Neural progenitor cell (in vitro differentiated cells): ENCODE data around the gene SLC51A. TPM values are rescaled to one million over a fixed set of nuclear protein-coding genes. Genes with fewer than 3 reads are reported as not detected.
A peak's percentile ranks its signal among the peaks of the same experiment; 100 is the strongest.

Source experiments
- DNase-seq: peaks from one replicate; pipeline ENCODE4 v3.0.0-alpha.2; 2016; ENCODE audit warnings: low spot score
- H2AFZ ChIP-seq: fragments of 200-600 bp; sonication (generic); replicated peaks from 2 replicates; pipeline ENCODE4 v1.6.1; 2016; ENCODE audit warnings: antibody characterized with exemption
- H3F3A ChIP-seq: fragments of 200-600 bp; sonication (generic); 2 replicates; pipeline ENCODE4 v1.6.1; 2016; ENCODE audit warnings: antibody characterized with exemption, low read depth
- H3K27ac ChIP-seq: fragments of 200-600 bp; sonication (generic); 2 replicates; pipeline ENCODE4 v1.5.1; 2016; ENCODE audit warnings: mild to moderate bottlenecking
- H3K27me3 ChIP-seq: fragments of 200-600 bp; sonication (generic); 2 replicates; pipeline ENCODE4 v1.6.1; 2016; ENCODE audit warnings: mild to moderate bottlenecking, moderate library complexity
- H3K36me3 ChIP-seq: fragments of 200-600 bp; sonication (generic); 2 replicates; pipeline ENCODE4 v1.5.1; 2016
- H3K4me1 ChIP-seq: fragments of 200-600 bp; sonication (generic); 2 replicates; pipeline ENCODE4 v1.6.1; 2016; ENCODE audit warnings: mixed run types
- H3K4me2 ChIP-seq: fragments of 200-600 bp; sonication (generic); 2 replicates; pipeline ENCODE4 v1.6.1; 2016
- H3K4me3 ChIP-seq: fragments of 200-600 bp; sonication (generic); 2 replicates; pipeline ENCODE4 v1.5.1; 2016
- H3K79me2 ChIP-seq: fragments of 200-600 bp; sonication (generic); 2 replicates; pipeline ENCODE4 v1.6.1; 2016; ENCODE audit warnings: low read depth
- H3K9ac ChIP-seq: fragments of 200-600 bp; sonication (generic); 2 replicates; pipeline ENCODE4 v1.6.1; 2016
- H3K9me3 ChIP-seq: fragments of 200-600 bp; sonication (generic); 2 replicates; pipeline ENCODE4 v1.5.1; 2016; ENCODE audit warnings: low read depth
- H4K20me1 ChIP-seq: fragments of 200-600 bp; sonication (generic); 2 replicates; pipeline ENCODE4 v1.6.1; 2016; ENCODE audit warnings: low read depth
- H3K27ac Mint-ChIP-seq: 3 replicates; pipeline ENCODE4 v1.8.0; 2021; ENCODE audit warnings: mixed read lengths
- H3K27me3 Mint-ChIP-seq: 2 replicates; pipeline ENCODE4 v1.8.0; 2022; ENCODE audit warnings: low read depth, mild to moderate bottlenecking, inconsistent platforms, moderate library complexity, mixed read lengths; ENCODE audit not compliant: insufficient read depth
- H3K36me3 Mint-ChIP-seq: 3 replicates; pipeline ENCODE4 v1.8.0; 2021; ENCODE audit warnings: mixed read lengths
- H3K4me1 Mint-ChIP-seq: 3 replicates; pipeline ENCODE4 v1.8.0; 2021; ENCODE audit warnings: mixed read lengths
- H3K4me3 Mint-ChIP-seq: 3 replicates; pipeline ENCODE4 v1.8.0; 2021; ENCODE audit warnings: mild to moderate bottlenecking, moderate library complexity, mixed read lengths
- H3K9me3 Mint-ChIP-seq: 3 replicates; pipeline ENCODE4 v1.8.0; 2020; ENCODE audit warnings: mixed read lengths
- EZH2 ChIP-seq: fragments of 200-600 bp; sonication (generic); IDR thresholded peaks from 2 replicates; pipeline ENCODE4 v1.6.1; 2017; ENCODE audit warnings: antibody characterized with exemption, mild to moderate bottlenecking, moderate library complexity
- EZH2phosphoT487 ChIP-seq: fragments of 200-600 bp; sonication (generic); IDR thresholded peaks from 2 replicates; pipeline ENCODE4 v1.6.1; 2017; ENCODE audit warnings: antibody characterized with exemption
- total RNA-seq: library from RNA; depleted of rRNA; stranded (reverse); fragments of >200 nt; gene quantifications from 2 replicates; pipeline ENCODE4 v1.2.3, GENCODE V29; 2015; ENCODE audit warnings: low replicate concordance
- TF ChIP-seq, protein P1 (sequence below): fragments of 200-600 bp; sonication (generic); IDR thresholded peaks from 2 replicates; pipeline ENCODE4 v1.5.1; 2017; ENCODE audit warnings: antibody characterized with exemption, mild to moderate bottlenecking

SLC51A gene
- total RNA-seq, 1 donor from 2014 or later, result not detected

DNA sequence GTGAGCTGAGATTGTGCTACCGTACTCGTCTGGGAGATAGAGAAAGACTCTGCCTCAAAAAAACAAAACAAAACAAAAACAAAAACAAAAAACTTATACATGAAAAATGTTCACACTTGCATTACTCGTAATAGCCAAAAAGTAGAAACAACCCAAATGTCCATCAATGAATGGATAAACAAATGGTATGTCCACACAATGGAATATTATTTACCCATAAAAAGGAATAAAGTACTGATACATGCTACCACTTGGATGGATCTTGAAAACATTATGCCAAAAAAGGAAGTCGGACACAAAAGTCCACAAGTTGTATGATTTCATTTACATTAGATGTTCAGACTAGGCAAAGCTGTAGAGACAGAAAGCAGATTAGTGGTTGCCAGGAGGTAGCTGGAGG lies 44.5 kb downstream of the SLC51A start:
- no peaks in the 10 kb centered on the region for H4K20me1 ChIP-seq
- DNase-seq, result no peak
- peaks cover 10% of the 10 kb centered on the region for H3F3A ChIP-seq
- H3K27ac ChIP-seq, result no peak overlapping the region
- Mint-ChIP-seq H3K27me3 (no peaks in the 10 kb centered on the region), H3K4me1 (peaks cover 8% of the 10 kb centered on the region), H3K9me3 (peaks cover 3% of the 10 kb centered on the region), H3K4me3 (no peak overlapping the region), H3K27ac (no peak overlapping the region), H3K36me3 (peaks cover 29% of the 10 kb centered on the region)
- no peak overlapping the region for H3K4me2 ChIP-seq
- H3K27me3 ChIP-seq, result no peaks in the 10 kb centered on the region
- no peaks in the 10 kb centered on the region for H3K79me2 ChIP-seq
- no peak overlapping the region for H3K9ac ChIP-seq
- peaks cover 7% of the 10 kb centered on the region for H3K4me1 ChIP-seq
- no peaks in the 10 kb centered on the region for H3K9me3 ChIP-seq
- no peak overlapping the region for H2AFZ ChIP-seq
- TF ChIP-seq EZH2phosphoT487, result no peak
- TF ChIP-seq, protein P1, sequence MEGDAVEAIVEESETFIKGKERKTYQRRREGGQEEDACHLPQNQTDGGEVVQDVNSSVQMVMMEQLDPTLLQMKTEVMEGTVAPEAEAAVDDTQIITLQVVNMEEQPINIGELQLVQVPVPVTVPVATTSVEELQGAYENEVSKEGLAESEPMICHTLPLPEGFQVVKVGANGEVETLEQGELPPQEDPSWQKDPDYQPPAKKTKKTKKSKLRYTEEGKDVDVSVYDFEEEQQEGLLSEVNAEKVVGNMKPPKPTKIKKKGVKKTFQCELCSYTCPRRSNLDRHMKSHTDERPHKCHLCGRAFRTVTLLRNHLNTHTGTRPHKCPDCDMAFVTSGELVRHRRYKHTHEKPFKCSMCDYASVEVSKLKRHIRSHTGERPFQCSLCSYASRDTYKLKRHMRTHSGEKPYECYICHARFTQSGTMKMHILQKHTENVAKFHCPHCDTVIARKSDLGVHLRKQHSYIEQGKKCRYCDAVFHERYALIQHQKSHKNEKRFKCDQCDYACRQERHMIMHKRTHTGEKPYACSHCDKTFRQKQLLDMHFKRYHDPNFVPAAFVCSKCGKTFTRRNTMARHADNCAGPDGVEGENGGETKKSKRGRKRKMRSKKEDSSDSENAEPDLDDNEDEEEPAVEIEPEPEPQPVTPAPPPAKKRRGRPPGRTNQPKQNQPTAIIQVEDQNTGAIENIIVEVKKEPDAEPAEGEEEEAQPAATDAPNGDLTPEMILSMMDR, result no peak
- TF ChIP-seq EZH2, result no peak
- H3K36me3 ChIP-seq, result no peaks in the 10 kb centered on the region
- no peak overlapping the region for H3K4me3 ChIP-seq

DNA sequence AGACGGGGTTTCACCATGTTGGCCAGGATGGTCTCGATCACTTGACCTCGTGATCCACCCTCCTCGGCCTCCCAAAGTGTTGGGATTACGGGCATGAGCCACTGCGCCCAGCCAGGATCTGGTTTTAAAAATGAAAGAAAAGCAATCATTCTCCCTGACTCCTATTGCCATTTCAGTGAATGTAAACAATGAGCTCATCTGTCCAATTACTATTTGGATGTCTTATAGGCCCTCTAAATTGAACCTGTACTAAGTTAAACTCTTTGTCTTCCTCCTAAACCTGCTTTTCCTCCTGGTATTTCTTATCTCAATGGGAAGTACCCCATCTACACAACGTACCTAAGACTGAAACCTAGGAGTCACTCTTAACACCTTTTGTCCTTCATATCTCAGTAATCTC lies 47.5 kb downstream of the SLC51A start:
- no peak overlapping the region for H3K9ac ChIP-seq
- peaks cover 7% of the 10 kb centered on the region for H3K4me1 ChIP-seq
- H3K27me3 ChIP-seq, result no peaks in the 10 kb centered on the region
- H4K20me1 ChIP-seq, result no peaks in the 10 kb centered on the region
- Mint-ChIP-seq H3K4me1 (peaks cover 10% of the 10 kb centered on the region), H3K36me3 (peaks cover 29% of the 10 kb centered on the region), H3K4me3 (no peak overlapping the region), H3K9me3 (peaks cover 3% of the 10 kb centered on the region), H3K27me3 (no peaks in the 10 kb centered on the region), H3K27ac (peak overlapping the region; percentile 1)
- TF ChIP-seq, protein P1, result no peak
- no peak for TF ChIP-seq EZH2
- no peak for TF ChIP-seq EZH2phosphoT487
- no peak overlapping the region for H3K27ac ChIP-seq
- H3K4me3 ChIP-seq, result no peak overlapping the region
- H3K79me2 ChIP-seq, result no peaks in the 10 kb centered on the region
- H3K4me2 ChIP-seq, result no peak overlapping the region
- no peak overlapping the region for H2AFZ ChIP-seq
- no peaks in the 10 kb centered on the region for H3K36me3 ChIP-seq
- peaks cover 8% of the 10 kb centered on the region for H3F3A ChIP-seq
- no peaks in the 10 kb centered on the region for H3K9me3 ChIP-seq
- DNase-seq, result no peak

DNA sequence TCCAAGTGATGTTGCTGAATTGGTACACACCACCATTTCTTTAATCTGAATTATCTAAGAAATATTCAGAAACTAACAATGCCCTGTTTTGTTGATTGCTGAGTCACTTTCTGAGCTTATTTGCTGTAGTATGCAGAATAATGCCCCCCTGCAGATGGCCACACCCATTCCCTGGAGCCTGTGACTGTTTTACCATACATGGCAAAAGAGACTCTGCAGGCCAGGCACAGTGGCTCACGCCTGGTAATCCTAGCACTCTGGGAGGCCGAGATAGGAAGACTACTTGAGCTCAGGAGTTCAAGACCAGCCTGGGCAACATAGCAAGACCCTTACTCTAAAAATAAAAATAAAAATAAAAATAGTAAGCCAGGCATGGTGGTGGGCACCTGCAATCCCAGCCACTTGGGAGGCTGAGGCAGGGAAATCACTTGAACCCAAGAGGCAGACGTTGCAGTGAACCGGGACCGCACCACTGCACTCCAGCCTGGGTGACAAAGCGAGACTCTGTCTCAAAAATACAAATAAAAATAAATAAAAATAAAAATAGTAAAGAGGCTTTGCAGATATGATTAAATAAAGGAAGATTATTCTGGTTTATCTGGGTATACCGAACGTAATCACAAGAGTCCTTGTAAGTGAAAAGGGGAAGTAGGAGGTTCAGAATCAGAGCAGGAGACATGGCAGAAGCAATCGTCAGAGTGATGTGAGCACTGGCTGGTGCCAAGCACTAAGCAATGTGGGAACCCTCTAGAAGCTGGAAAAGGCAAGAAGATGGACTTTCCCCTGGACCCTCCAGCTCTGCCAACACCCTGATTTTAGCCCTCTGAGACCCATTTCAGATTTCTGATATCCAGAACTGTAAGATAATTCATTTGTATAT lies 52.2 kb downstream of the SLC51A start:
- Histone ChIP-seq H3K4me2 (no peak overlapping the region), H3F3A (peaks cover 12% of the 10 kb centered on the region), H4K20me1 (no peaks in the 10 kb centered on the region), H3K4me1 (peaks cover 5% of the 10 kb centered on the region), H3K79me2 (peaks cover 10% of the 10 kb centered on the region), H3K9ac (no peak overlapping the region), H3K27ac (peak overlapping the region; percentile 46), H3K9me3 (no peaks in the 10 kb centered on the region), H3K4me3 (no peak overlapping the region), H3K27me3 (no peaks in the 10 kb centered on the region), H3K36me3 (no peaks in the 10 kb centered on the region), H2AFZ (no peak overlapping the region)
- no peaks in the 10 kb centered on the region for H3K9me3 Mint-ChIP-seq
- peak overlapping the region; percentile 65 for H3K27ac Mint-ChIP-seq
- DNase-seq, result no peak
- H3K36me3 Mint-ChIP-seq, result peaks cover 24% of the 10 kb centered on the region
- TF ChIP-seq, protein P1, result no peak
- TF ChIP-seq EZH2phosphoT487, result no peak
- no peak for TF ChIP-seq EZH2
- H3K4me3 Mint-ChIP-seq, result no peak overlapping the region
- H3K4me1 Mint-ChIP-seq, result peaks cover 5% of the 10 kb centered on the region
- H3K27me3 Mint-ChIP-seq, result no peaks in the 10 kb centered on the region
